AG20443 (cell line): Measurements from ENCODE around the gene KIAA0408.
A peak's percentile ranks its signal among the peaks of the same experiment; 100 is the strongest.

Experiments
- DNase-seq: peaks from one replicate; pipeline ENCODE4 v3.0.0; 2012; ENCODE audit warnings: low spot score, mixed read lengths

The KIAA0408 gene

DNA sequence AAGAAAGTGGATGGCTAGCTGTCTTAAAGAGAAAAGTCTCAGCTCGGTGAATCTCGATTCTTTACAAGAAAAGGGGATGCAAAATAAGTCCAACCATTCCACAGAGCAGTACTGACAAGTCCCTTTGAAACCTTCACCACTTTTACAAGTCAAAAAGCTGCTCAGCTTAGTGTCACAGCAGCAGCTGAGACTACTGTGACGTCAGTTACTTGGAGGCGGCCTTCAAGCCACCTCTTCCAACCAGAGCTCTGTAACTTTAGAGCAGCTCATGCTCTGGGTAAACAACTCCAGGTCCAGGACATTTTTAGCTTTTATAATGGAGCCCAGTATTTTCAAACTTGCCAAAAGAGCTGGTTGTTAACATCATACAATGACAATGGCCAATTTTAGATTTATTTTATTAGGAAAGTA lies at the start of gene KIAA0408:
TSS of gene KIAA0408 (minus strand) at position 159 of the 411 bp plus-strand sequence. CDS start 5,408 bp downstream, outside the sequence.
- DNase-seq = peak; percentile 70

DNA sequence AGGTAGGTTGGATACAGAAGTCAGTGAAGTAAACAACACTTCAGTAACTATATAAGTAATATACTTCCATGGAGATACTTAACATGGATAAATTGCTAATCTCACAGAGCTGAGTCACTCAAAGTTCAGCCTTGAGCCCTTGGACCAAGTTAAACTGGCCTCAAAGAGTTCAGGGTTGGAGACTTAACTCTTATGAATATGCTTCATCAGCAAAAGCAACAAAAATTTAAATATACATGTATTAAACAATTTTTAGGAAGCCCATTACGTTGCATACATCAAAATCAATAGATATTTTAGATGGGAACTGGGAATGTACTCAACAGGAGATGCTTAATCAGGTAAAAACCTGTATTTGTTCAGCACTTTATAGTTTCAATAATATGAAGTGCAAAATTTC lies 47.7 kb upstream of the KIAA0408 start:
- DNase-seq = no peak

DNA sequence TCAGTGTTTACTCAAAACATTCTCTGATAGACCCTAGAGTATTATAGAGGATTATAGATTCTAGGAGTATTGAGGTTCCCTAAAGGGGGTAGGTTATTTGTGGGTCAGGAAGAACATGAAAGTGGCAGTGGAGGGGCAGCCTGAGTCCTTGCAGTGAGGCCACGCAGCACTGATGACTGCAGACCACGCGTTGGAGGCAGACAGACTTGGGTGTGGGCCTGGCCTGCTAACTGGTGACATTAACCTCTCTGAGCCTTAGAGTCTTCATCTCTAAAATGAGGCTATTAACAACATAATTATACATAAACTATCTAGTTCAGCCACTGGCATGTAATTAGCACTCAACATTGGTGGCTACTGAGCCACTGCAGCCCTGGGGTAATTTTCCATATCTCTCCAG lies 43.8 kb upstream of the KIAA0408 start:
- no peak for DNase-seq

DNA sequence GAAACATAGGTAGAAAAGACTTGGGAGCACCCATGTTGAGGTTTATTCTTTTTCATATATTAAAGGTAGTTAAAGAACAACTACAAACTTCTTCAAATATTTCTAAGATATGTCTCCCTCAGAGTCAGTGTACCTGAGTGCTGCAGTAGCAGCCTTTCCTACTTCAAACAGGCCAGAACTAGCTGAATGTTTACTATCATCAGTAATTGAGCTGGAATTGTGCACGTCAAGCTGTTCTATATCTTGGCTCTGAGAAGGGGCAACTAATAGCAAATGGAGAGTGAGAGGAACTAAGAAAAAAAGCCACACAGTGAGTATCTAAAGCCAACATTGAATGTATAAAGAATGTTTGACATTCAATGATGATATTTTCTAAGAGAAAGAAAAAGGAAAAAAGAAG lies 38.2 kb upstream of the KIAA0408 start:
- no peak for DNase-seq

GRCh38 chr6:127496471-127496870 lies 37.3 kb upstream of the KIAA0408 start:
- DNase-seq = no peak

- DNase-seq = no peak
Observed at GRCh38 chr6:127494240-127494767, 35.1 kb upstream of the KIAA0408 start.

GRCh38 chr6:127489248-127489647 lies 30.1 kb upstream of the KIAA0408 start:
- no peak for DNase-seq

GRCh38 chr6:127486934-127487333 lies 27.7 kb upstream of the KIAA0408 start:
- no peak for DNase-seq

DNA sequence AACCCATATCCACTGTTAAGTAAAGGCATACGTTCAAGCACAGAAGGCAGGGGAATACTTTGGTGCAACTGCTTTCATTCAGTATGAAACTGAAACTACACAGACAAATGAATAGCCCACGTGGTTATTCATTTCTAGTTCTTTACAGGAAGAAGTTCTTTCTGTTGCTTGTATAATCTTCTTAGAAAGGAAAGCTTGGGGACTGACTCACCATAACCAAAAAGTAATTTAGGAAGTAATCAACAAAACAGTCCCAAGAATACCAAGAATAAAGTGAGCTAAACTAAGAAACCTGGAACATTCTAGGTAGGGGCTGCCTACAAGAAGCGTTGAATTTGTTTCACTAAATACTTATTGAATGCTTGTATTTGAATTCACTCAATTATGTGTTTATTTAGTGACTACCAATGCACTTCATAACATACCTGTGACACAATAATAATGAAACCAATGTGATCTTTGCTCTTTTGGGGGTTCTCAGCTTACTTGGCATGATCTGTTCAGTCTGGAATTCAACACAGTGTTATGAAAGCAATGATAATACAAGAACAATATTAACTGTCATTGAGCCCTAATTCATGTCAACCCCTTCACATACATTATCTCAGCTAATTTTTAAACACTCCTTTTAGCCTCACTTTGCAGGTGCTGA lies 25.1 kb upstream of the KIAA0408 start:
- DNase-seq = peak; percentile 49

DNA sequence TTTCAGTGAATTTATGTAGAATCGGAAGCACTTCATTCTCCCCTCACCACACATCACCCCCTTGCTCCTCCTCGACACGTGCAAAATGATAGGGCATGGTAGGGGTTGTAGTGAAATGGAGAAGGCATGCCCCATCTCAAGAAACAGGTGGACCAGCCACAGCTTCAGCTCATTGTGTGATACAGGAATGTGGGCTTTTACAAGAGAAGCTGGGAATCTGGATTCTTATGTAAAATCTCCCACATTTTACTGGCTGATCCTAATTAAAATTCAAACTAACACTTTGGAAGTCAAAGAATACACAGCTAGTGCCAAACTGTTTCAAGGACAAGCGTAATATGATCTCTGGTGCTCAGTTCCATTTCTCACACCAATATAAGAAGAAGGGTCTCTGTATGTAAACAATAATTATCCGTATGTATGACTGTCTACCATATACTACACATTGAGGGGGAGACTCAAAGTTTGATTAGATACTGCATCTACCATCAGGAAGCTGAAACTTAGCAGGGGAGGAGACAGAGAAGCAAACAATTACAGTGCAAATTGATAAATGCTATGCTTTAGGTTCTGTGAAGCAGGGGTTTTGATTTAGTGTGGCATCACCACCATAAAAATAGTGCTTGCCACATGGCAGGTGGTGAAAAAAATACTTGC lies 24.3 kb upstream of the KIAA0408 start:
- DNase-seq = no peak

- DNase-seq = no peak
Observed at GRCh38 chr6:127482325-127482724, 23.1 kb upstream of the KIAA0408 start.

- DNase-seq = no peak
Observed at GRCh38 chr6:127481628-127482027, 22.4 kb upstream of the KIAA0408 start.

GRCh38 chr6:127481111-127481510 lies 21.9 kb upstream of the KIAA0408 start:
- no peak for DNase-seq

- DNase-seq = no peak
Observed at GRCh38 chr6:127477658-127478057, 18.5 kb upstream of the KIAA0408 start.

DNA sequence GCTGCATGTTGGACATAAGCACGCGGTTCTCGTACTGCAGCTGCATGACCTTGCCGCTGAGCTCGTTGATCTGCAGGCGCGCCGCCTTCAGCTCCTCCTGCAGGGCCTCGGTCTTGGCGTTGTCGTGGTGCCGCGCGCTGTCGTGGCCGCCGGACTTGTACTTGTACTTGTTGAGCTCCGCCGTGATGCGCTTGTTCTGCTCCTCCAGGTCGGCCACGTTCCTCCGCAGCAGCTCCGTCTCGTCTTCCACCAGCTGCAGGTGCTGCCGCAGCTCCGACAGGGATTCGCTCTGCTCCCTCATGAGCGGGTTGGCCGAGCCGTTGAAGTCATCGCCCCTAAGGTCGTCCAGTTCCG lies 16.6 kb upstream of the KIAA0408 start:
- no peak for DNase-seq

GRCh38 chr6:127475135-127475822 lies 16.1 kb upstream of the KIAA0408 start:
- no peak for DNase-seq

DNA sequence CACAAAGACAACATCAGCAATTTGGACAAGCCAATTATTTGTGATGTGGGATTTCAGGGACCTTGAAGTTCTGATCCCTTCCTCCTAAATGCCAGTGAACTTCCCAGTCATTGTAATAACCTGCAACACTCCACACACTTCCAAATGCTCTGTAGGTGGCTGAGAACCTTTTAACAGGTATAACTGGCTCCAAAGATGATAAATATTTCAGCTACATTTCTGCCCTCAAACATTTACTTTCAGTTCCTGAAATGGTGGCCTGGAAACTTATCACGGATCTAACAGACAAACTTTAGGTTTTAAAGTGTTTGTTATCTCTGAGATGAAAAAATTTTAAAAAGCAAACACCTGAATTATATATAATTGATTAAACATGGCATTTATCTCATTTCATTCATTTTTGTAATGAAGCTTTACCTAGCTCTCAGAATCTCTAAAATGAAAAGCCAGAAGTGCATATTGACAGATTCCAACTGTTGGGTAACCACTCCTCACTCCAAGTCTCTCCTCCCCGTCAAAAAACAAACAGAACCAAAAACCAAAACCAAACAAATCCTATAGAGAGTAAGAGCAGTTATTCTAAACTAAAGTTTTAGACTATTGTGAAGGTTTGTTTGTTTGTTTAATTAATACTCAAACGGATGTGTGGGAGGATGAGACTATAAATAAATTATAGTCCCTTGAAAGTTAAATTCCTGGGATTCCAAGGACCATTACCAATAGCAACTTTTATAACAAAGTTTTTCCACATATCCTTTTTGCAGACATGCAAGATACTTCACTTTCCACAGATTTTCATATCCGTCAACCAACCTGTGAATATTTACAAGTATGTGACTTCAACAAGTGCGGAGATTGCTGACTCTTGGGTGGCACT lies 12.4 kb upstream of the KIAA0408 start:
- DNase-seq = no peak

GRCh38 chr6:127468936-127469335 lies 9.7 kb upstream of the KIAA0408 start:
- DNase-seq = no peak

DNA sequence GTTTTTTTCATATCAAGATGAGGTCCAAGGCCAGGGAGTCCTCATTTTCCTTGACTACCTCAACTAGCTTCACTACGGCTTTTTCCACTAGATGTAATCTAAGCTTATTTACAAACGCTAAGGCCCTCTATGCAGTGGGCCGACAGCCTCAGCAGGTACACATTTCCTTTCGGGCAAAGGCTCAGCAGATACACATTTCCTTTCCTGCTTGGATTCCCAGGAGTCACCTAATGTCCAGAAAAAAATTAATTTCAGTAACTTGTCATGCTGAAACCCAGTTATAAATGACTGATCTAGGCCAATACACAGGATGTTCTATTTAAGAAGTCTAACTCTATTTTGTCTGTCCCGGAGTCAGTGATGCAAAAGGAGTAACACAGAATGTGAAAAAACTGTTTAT lies 7.2 kb upstream of the KIAA0408 start:
- DNase-seq = no peak

DNA sequence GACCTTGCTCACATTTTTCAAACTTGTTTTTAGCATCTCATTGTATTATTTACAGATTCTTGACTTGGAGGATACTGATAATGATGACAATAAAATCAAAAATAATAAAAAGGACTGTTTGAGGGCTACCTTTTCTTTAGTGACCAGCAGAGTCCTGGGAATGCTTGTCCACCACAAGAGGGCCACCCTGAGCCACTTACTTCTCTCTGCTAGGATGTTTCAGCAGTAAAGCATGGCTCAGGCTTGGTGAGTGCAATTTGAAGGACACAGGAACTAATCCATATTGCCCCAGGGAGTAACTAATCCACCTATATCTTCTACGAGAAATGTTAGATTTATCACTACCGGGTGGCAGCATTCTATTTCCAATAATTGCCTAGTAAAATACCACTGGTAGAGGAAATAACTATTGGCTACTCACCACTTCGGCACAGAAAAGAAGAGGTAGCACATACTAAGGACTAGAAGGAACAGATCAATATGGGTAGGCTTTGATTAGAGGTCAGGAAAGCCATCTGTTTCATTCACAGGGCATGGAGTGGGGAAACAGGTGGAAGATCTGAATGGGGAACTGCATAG lies 5.8 kb upstream of the KIAA0408 start:
- peak; percentile 78 for DNase-seq

DNA sequence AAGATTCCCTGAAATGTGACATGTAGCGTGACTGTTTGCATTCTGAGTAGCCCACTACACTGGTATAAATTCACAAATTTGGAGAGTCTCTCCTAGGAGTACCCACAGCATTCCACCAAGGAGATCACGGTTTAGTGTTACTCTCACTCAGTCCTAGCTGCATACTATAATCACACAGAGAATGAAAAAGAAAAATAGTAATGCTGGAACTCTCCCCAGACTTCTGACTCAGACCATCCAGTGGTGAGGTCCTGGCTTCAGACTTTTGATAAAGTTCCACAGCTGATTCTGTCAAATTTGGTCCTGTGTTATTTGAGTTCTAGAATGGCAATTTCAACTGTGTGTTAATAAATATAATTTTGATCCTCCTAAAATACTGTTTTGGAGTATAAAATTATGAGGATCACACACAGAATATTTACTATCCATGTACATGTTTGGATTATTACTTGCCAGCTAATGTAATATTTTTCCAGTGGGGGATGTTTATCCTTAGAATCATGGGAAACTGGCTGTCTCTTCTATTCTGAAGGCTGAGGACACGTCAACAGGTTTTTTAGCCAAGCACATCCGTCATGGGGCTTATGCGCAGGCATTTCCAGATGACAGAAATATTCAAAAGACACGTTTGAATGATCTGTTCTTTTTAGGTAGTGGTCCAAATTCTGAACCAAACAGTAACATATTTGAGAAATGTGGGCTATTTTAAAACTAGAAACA lies 5.1 kb upstream of the KIAA0408 start:
- peak; percentile 83 for DNase-seq
